HepG2 (cell line): Measurements from ENCODE around the gene LECT2. TPM values are rescaled to one million over a fixed set of nuclear protein-coding genes. Genes with fewer than 3 reads are reported as not detected.

Experiments used
- ARID2 ChIP-seq: sonication (generic); formaldehyde crosslinking; IDR thresholded peaks from 2 replicates; pipeline ENCODE4 v1.8.1; 2022; ENCODE audit warnings: mild to moderate bottlenecking, missing genetic modification reagents, borderline replicate concordance
- ASH2L ChIP-seq: fragments of 300-600, 200-600 bp; sonication (generic); IDR thresholded peaks from 2 replicates; pipeline ENCODE4 v1.7.0; 2017; ENCODE audit warnings: low read depth, mild to moderate bottlenecking, moderate library complexity, mixed read lengths, low read length; ENCODE audit not compliant: insufficient read length
- KLF12 ChIP-seq: sonication (generic); formaldehyde crosslinking; IDR thresholded peaks from 2 replicates; pipeline ENCODE4 v1.4.0; 2020; ENCODE audit warnings: missing genetic modification reagents, borderline replicate concordance
- NRL ChIP-seq: sonication (generic); formaldehyde crosslinking; IDR thresholded peaks from 2 replicates; pipeline ENCODE4 v1.5.0; 2020; ENCODE audit warnings: missing genetic modification reagents, mild to moderate bottlenecking, moderate library complexity, borderline replicate concordance
- POLR2G ChIP-seq: fragments of 200-400 bp; formaldehyde crosslinking; IDR thresholded peaks from 2 replicates; pipeline ENCODE4 v1.6.1; 2018; ENCODE audit warnings: mild to moderate bottlenecking, low read depth, low read length, moderate library complexity
- TBX3 ChIP-seq: fragments of 450-650 bp; IDR thresholded peaks from 2 replicates; pipeline ENCODE4 v1.6.1; 2017; ENCODE audit warnings: antibody characterized with exemption, mild to moderate bottlenecking, inconsistent platforms, borderline replicate concordance
- YEATS4 ChIP-seq: sonication (generic); formaldehyde crosslinking; IDR thresholded peaks from 2 replicates; pipeline ENCODE4 v1.4.0; 2020; ENCODE audit warnings: missing genetic modification reagents, borderline replicate concordance
- ZNF354B ChIP-seq: sonication (generic); formaldehyde crosslinking; IDR thresholded peaks from 2 replicates; pipeline ENCODE4 v1.8.0; 2022; ENCODE audit warnings: mild to moderate bottlenecking, missing genetic modification reagents
- ZNF530 ChIP-seq: sonication (generic); formaldehyde crosslinking; IDR thresholded peaks from 2 replicates; pipeline ENCODE4 v1.5.0; 2020; ENCODE audit warnings: low read depth, mild to moderate bottlenecking, missing genetic modification reagents
- ZNF746 ChIP-seq: sonication (generic); formaldehyde crosslinking; IDR thresholded peaks from 2 replicates; pipeline ENCODE4 v1.8.0; 2022; ENCODE audit warnings: mild to moderate bottlenecking, missing genetic modification reagents
- ZNF775 ChIP-seq: sonication (generic); formaldehyde crosslinking; IDR thresholded peaks from 2 replicates; pipeline ENCODE4 v1.4.0; 2020; ENCODE audit warnings: missing genetic modification reagents, mild to moderate bottlenecking, moderate library complexity, borderline replicate concordance
- ZNF784 ChIP-seq: sonication (generic); formaldehyde crosslinking; IDR thresholded peaks from 2 replicates; pipeline ENCODE4 v1.5.1; 2020; ENCODE audit warnings: missing genetic modification reagents, mild to moderate bottlenecking, borderline replicate concordance
- ZNF788 ChIP-seq: sonication (generic); formaldehyde crosslinking; IDR thresholded peaks from 2 replicates; pipeline ENCODE4 v1.5.0; 2020; ENCODE audit warnings: mild to moderate bottlenecking, missing genetic modification reagents, borderline replicate concordance
- polyA plus RNA-seq, 8 experiments: library from polyadenylated mRNA; depleted of rRNA in 3 of 8; stranded (reverse) in 7 of 8; unstranded in 1 of 8; fragments of >200 nt; fragmentation: Illumina TruSeq in 4 of 8; extraction: Trizol in 4 of 8; gene quantifications; 2 replicates each; pipeline versions ENCODE4 v1.2.1 to v1.2.3, GENCODE V29; 2011 to 2016; ENCODE audit warnings: low read depth in 4 of 8, missing spikeins in 1 of 8, mixed read lengths in 1 of 8; ENCODE audit not compliant: insufficient read depth in 1 of 8
- total RNA-seq, 5 experiments: library from RNA; depleted of rRNA; stranded (reverse); fragments of >200 nt; fragmentation: Illumina TruSeq; extraction: Trizol; gene quantifications; 2 replicates each; pipeline ENCODE4 v1.2.3, GENCODE V29; 2016; ENCODE audit warnings: low read depth in 1 of 5
- TF ChIP-seq, protein P1 (sequence below): IDR thresholded peaks from 2 replicates; pipeline ENCODE4 v1.6.1; 2016; ENCODE audit warnings: mild to moderate bottlenecking
- TF ChIP-seq, protein P2 (sequence below): sonication (generic); formaldehyde crosslinking; IDR thresholded peaks from 2 replicates; pipeline ENCODE4 v1.5.1; 2020; ENCODE audit warnings: mild to moderate bottlenecking, missing genetic modification reagents, moderate library complexity
- TF ChIP-seq, protein P3 (sequence below): sonication (generic); formaldehyde crosslinking; IDR thresholded peaks from 2 replicates; pipeline ENCODE4 v1.5.0; 2020; ENCODE audit warnings: missing genetic modification reagents
- TF ChIP-seq, protein P4 (sequence below): sonication (generic); formaldehyde crosslinking; IDR thresholded peaks from 2 replicates; pipeline ENCODE4 v1.4.0; 2020; ENCODE audit warnings: missing genetic modification reagents
- TF ChIP-seq, protein P5 (sequence below): sonication (generic); formaldehyde crosslinking; IDR thresholded peaks from 2 replicates; pipeline ENCODE4 v1.8.0; 2022; ENCODE audit warnings: low read depth, missing genetic modification reagents

The LECT2 gene
- total and polyA plus RNA-seq, 2 of the 13 experiments (the other 11 are each of a cell fraction or from before 2014, with no cell fraction given), result not detected

GRCh38 chr5:135930029-135930948 is 24.5 kb downstream of the LECT2 start (continued):
- TF ChIP-seq ZNF775 (CRISPR knock-in tag), result no peak
- TF ChIP-seq, protein P1, sequence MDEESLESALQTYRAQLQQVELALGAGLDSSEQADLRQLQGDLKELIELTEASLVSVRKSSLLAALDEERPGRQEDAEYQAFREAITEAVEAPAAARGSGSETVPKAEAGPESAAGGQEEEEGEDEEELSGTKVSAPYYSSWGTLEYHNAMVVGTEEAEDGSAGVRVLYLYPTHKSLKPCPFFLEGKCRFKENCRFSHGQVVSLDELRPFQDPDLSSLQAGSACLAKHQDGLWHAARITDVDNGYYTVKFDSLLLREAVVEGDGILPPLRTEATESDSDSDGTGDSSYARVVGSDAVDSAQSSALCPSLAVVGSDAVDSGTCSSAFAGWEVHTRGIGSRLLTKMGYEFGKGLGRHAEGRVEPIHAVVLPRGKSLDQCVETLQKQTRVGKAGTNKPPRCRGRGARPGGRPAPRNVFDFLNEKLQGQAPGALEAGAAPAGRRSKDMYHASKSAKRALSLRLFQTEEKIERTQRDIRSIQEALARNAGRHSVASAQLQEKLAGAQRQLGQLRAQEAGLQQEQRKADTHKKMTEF (CRISPR knock-in tag), result no peak; the same call in 1 of the 2 replicates
- TF ChIP-seq TBX3, result no peak
- TF ChIP-seq, protein P2, sequence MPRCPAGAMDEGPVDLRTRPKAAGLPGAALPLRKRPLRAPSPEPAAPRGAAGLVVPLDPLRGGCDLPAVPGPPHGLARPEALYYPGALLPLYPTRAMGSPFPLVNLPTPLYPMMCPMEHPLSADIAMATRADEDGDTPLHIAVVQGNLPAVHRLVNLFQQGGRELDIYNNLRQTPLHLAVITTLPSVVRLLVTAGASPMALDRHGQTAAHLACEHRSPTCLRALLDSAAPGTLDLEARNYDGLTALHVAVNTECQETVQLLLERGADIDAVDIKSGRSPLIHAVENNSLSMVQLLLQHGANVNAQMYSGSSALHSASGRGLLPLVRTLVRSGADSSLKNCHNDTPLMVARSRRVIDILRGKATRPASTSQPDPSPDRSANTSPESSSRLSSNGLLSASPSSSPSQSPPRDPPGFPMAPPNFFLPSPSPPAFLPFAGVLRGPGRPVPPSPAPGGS (CRISPR knock-in tag), result peak; percentile 60; the same call in 1 of the 2 replicates
- TF ChIP-seq ZNF354B, result 0 out of 2 replicates have a peak, but pooled peaks have one; percentile 74
- TF ChIP-seq, protein P3, sequence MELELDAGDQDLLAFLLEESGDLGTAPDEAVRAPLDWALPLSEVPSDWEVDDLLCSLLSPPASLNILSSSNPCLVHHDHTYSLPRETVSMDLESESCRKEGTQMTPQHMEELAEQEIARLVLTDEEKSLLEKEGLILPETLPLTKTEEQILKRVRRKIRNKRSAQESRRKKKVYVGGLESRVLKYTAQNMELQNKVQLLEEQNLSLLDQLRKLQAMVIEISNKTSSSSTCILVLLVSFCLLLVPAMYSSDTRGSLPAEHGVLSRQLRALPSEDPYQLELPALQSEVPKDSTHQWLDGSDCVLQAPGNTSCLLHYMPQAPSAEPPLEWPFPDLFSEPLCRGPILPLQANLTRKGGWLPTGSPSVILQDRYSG, result 0 out of 2 replicates have a peak, but pooled peaks have one; percentile 24
- peak; percentile 43; the same call in 1 of the 2 replicates for TF ChIP-seq ZNF788 (CRISPR knock-in tag)
- peak; percentile 82 for TF ChIP-seq YEATS4
- TF ChIP-seq ZNF746 (CRISPR knock-in tag), result no peak
- TF ChIP-seq POLR2G, result peak; percentile 69; the same call in 1 of the 2 replicates
- 0 out of 2 replicates have a peak, but pooled peaks have one; percentile 37 for TF ChIP-seq ZNF784 (CRISPR knock-in tag)
- TF ChIP-seq, protein P4, sequence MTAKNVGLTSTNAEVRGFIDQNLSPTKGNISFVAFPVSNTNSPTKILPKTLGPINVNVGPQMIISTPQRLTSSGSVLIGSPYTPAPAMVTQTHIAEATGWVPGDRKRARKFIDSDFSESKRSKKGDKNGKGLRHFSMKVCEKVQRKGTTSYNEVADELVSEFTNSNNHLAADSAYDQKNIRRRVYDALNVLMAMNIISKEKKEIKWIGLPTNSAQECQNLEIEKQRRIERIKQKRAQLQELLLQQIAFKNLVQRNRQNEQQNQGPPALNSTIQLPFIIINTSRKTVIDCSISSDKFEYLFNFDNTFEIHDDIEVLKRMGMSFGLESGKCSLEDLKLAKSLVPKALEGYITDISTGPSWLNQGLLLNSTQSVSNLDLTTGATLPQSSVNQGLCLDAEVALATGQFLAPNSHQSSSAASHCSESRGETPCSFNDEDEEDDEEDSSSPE (CRISPR knock-in tag), result peak; percentile 53
- TF ChIP-seq ZNF530 (CRISPR knock-in tag), result no peak
- TF ChIP-seq NRL (CRISPR knock-in tag), result peak; percentile 43; the same call in 1 of the 2 replicates
- TF ChIP-seq ARID2 (CRISPR knock-in tag), result peak; percentile 34; the same call in 1 of the 2 replicates
- peak; percentile 30 for TF ChIP-seq ASH2L
- TF ChIP-seq, protein P5, sequence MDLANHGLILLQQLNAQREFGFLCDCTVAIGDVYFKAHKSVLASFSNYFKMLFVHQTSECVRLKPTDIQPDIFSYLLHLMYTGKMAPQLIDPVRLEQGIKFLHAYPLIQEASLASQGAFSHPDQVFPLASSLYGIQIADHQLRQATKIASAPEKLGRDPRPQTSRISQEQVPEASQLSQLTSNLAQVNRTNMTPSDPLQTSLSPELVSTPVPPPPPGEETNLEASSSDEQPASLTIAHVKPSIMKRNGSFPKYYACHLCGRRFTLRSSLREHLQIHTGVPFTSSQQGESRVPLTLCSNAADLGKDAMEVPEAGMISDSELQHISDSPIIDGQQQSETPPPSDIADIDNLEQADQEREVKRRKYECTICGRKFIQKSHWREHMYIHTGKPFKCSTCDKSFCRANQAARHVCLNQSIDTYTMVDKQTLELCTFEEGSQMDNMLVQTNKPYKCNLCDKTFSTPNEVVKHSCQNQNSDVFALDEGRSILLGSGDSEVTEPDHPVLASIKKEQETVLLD (CRISPR knock-in tag), result 0 out of 2 replicates have a peak, but pooled peaks have one; percentile 69
- TF ChIP-seq KLF12 (CRISPR knock-in tag), result 0 out of 2 replicates have a peak, but pooled peaks have one; percentile 42
